ENCODE data around the gene ADPRHL1.
"Not testable (repeated sequence)": the region's sequence is repeated elsewhere in the genome, so short reads cannot be mapped to it uniquely, and the experiment has no call there.

DNA sequence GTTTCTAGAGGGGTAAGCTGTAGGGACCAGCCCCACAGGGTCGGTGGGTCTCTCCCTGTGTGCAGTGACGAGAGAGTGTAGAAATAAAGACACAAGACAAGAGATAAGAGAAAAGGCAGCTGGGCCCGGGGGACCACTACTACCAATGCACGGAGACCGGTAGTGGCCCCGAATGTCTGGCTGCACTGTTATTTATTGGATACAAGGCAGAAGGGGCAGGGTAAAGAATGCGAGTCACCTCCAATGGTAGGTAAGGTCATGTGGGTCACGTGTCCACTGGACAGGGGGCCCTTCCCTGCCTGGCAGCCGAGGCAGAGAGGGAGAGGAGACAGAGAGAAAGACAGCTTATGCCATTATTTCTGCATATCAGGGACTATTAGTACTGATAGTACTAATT, 2.9 kb downstream of the ADPRHL1 start:
- TF ChIP-seq, protein P1, sequence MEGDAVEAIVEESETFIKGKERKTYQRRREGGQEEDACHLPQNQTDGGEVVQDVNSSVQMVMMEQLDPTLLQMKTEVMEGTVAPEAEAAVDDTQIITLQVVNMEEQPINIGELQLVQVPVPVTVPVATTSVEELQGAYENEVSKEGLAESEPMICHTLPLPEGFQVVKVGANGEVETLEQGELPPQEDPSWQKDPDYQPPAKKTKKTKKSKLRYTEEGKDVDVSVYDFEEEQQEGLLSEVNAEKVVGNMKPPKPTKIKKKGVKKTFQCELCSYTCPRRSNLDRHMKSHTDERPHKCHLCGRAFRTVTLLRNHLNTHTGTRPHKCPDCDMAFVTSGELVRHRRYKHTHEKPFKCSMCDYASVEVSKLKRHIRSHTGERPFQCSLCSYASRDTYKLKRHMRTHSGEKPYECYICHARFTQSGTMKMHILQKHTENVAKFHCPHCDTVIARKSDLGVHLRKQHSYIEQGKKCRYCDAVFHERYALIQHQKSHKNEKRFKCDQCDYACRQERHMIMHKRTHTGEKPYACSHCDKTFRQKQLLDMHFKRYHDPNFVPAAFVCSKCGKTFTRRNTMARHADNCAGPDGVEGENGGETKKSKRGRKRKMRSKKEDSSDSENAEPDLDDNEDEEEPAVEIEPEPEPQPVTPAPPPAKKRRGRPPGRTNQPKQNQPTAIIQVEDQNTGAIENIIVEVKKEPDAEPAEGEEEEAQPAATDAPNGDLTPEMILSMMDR (conservative IDR thresholded peaks at IDR 0.05 in 1 of 2, IDR thresholded peaks at IDR 0.05 in 1 of 2; ENCODE audit: extremely low read depth in 1 of 2, insufficient read depth in 1 of 2, low read depth in 1 of 2, low read length in 2 of 2): not testable (repeated sequence)
- not testable (repeated sequence) for TF ChIP-seq EZH2 (IDR thresholded peaks at IDR 0.05; ENCODE audit: borderline replicate concordance, low read length)
